Measurements from ENCODE around the gene POC1A. TPM values are rescaled to one million over a fixed set of nuclear protein-coding genes. Genes with fewer than 3 reads are reported as not detected.

The POC1A gene
- total and polyA plus RNA-seq, 9 of the 15 experiments (the other 6 are each of a cell fraction or from before 2014, with no cell fraction given) = 7.2 to 17.5 (median 12.1) TPM

DNA sequence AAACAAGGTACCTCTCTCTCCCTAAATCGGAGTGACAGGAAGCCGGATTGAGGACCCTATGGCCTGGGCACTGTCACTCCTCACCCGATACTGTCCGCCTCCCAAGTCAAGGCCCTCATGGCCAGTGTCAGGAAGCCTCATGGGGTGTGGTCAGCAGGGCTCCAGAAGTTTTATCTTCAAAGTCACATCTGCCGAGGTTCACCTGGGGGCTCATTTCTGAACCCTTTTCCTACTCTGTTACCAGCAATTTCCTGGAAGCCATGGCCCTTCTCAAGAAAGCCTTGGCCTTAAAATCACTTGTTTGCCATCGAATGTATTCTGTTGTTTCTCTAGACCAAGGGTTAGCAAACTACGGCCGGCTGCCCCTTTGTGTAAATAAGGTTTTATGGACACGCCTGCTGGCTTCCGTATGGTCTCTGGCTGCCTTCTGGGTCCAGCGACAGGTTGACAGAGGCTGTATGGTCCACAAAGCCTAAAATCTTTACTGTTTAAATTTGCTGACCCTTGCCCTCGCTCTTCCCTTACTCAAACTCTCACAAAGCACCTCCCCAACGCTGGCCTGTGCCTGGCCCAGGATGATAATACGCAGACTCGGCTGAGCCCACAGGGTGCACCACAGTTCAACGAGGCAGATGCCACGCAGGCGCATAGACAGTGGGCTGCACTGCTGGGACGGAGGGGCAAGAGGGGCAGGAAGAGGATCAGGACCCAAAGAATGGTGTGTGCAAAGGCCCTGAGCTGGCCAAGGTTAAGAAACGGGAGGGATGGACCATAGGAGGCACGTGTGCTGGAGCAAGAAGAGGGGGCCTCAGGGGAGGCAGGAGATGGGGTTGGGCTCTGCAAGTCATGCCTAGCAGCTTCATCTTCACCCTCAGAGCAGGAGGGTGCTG, 73.1 kb downstream of the POC1A start (continued):
- TF ChIP-seq, protein P1, sequence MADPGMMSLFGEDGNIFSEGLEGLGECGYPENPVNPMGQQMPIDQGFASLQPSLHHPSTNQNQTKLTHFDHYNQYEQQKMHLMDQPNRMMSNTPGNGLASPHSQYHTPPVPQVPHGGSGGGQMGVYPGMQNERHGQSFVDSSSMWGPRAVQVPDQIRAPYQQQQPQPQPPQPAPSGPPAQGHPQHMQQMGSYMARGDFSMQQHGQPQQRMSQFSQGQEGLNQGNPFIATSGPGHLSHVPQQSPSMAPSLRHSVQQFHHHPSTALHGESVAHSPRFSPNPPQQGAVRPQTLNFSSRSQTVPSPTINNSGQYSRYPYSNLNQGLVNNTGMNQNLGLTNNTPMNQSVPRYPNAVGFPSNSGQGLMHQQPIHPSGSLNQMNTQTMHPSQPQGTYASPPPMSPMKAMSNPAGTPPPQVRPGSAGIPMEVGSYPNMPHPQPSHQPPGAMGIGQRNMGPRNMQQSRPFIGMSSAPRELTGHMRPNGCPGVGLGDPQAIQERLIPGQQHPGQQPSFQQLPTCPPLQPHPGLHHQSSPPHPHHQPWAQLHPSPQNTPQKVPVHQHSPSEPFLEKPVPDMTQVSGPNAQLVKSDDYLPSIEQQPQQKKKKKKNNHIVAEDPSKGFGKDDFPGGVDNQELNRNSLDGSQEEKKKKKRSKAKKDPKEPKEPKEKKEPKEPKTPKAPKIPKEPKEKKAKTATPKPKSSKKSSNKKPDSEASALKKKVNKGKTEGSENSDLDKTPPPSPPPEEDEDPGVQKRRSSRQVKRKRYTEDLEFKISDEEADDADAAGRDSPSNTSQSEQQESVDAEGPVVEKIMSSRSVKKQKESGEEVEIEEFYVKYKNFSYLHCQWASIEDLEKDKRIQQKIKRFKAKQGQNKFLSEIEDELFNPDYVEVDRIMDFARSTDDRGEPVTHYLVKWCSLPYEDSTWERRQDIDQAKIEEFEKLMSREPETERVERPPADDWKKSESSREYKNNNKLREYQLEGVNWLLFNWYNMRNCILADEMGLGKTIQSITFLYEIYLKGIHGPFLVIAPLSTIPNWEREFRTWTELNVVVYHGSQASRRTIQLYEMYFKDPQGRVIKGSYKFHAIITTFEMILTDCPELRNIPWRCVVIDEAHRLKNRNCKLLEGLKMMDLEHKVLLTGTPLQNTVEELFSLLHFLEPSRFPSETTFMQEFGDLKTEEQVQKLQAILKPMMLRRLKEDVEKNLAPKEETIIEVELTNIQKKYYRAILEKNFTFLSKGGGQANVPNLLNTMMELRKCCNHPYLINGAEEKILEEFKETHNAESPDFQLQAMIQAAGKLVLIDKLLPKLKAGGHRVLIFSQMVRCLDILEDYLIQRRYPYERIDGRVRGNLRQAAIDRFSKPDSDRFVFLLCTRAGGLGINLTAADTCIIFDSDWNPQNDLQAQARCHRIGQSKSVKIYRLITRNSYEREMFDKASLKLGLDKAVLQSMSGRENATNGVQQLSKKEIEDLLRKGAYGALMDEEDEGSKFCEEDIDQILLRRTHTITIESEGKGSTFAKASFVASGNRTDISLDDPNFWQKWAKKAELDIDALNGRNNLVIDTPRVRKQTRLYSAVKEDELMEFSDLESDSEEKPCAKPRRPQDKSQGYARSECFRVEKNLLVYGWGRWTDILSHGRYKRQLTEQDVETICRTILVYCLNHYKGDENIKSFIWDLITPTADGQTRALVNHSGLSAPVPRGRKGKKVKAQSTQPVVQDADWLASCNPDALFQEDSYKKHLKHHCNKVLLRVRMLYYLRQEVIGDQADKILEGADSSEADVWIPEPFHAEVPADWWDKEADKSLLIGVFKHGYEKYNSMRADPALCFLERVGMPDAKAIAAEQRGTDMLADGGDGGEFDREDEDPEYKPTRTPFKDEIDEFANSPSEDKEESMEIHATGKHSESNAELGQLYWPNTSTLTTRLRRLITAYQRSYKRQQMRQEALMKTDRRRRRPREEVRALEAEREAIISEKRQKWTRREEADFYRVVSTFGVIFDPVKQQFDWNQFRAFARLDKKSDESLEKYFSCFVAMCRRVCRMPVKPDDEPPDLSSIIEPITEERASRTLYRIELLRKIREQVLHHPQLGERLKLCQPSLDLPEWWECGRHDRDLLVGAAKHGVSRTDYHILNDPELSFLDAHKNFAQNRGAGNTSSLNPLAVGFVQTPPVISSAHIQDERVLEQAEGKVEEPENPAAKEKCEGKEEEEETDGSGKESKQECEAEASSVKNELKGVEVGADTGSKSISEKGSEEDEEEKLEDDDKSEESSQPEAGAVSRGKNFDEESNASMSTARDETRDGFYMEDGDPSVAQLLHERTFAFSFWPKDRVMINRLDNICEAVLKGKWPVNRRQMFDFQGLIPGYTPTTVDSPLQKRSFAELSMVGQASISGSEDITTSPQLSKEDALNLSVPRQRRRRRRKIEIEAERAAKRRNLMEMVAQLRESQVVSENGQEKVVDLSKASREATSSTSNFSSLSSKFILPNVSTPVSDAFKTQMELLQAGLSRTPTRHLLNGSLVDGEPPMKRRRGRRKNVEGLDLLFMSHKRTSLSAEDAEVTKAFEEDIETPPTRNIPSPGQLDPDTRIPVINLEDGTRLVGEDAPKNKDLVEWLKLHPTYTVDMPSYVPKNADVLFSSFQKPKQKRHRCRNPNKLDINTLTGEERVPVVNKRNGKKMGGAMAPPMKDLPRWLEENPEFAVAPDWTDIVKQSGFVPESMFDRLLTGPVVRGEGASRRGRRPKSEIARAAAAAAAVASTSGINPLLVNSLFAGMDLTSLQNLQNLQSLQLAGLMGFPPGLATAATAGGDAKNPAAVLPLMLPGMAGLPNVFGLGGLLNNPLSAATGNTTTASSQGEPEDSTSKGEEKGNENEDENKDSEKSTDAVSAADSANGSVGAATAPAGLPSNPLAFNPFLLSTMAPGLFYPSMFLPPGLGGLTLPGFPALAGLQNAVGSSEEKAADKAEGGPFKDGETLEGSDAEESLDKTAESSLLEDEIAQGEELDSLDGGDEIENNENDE (IDR thresholded peaks at IDR 0.05; ENCODE audit: low read depth, low read length) = no peak
- TF ChIP-seq CBFA2T2 (conservative IDR thresholded peaks at IDR 0.05) (peak; percentile 48), L3MBTL2 (IDR thresholded peaks at IDR 0.05) (peak; percentile 37; the same call in 1 of the 2 replicates), TCF3 (CRISPR knock-in tag; IDR thresholded peaks at IDR 0.05) (peak; percentile 74), CHCHD3 (CRISPR knock-in tag; IDR thresholded peaks at IDR 0.05) (no peak), HLTF (IDR thresholded peaks at IDR 0.05) (no peak), ZKSCAN1 (IDR thresholded peaks at IDR 0.05; ENCODE audit: low read depth, low read length) (no peak), EP300 (IDR thresholded peaks at IDR 0.05; ENCODE audit: low read length) (peak; percentile 57; the same call in 1 of the 2 replicates), XRCC5 (IDR thresholded peaks at IDR 0.05; ENCODE audit: low read depth, low read length) (0 out of 2 replicates have a peak, but pooled peaks have one; percentile 8), PHB (CRISPR knock-in tag; IDR thresholded peaks at IDR 0.05) (no peak), EP400 (IDR thresholded peaks at IDR 0.05) (peak; percentile 24; the same call in 1 of the 2 replicates), ZNF316 (IDR thresholded peaks at IDR 0.05) (no peak), HMGN3 (IDR thresholded peaks at IDR 0.05; ENCODE audit: borderline replicate concordance, extremely low read depth, insufficient read length, low read depth, low read length) (no peak), HNRNPUL1 (IDR thresholded peaks at IDR 0.05; ENCODE audit: low read length) (no peak), NR2C1 (IDR thresholded peaks at IDR 0.05) (peak; percentile 59; the same call in 1 of the 2 replicates), NR2C1 (tag; IDR thresholded peaks at IDR 0.05) (no peak), SMARCE1 (IDR thresholded peaks at IDR 0.05) (0 out of 2 replicates have a peak, but pooled peaks have one; percentile 15)
- TF ChIP-seq, protein P2, sequence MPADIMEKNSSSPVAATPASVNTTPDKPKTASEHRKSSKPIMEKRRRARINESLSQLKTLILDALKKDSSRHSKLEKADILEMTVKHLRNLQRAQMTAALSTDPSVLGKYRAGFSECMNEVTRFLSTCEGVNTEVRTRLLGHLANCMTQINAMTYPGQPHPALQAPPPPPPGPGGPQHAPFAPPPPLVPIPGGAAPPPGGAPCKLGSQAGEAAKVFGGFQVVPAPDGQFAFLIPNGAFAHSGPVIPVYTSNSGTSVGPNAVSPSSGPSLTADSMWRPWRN (IDR thresholded peaks at IDR 0.05; ENCODE audit: low read depth) = no peak

Measured in K562 (cell line).